ENCODE measurements around the gene PFKL. TPM values are rescaled to one million over a fixed set of nuclear protein-coding genes. Genes with fewer than 3 reads are reported as not detected.

Gene PFKL
- total RNA-seq, 1 donor from 2014 or later: 106 TPM

DNA sequence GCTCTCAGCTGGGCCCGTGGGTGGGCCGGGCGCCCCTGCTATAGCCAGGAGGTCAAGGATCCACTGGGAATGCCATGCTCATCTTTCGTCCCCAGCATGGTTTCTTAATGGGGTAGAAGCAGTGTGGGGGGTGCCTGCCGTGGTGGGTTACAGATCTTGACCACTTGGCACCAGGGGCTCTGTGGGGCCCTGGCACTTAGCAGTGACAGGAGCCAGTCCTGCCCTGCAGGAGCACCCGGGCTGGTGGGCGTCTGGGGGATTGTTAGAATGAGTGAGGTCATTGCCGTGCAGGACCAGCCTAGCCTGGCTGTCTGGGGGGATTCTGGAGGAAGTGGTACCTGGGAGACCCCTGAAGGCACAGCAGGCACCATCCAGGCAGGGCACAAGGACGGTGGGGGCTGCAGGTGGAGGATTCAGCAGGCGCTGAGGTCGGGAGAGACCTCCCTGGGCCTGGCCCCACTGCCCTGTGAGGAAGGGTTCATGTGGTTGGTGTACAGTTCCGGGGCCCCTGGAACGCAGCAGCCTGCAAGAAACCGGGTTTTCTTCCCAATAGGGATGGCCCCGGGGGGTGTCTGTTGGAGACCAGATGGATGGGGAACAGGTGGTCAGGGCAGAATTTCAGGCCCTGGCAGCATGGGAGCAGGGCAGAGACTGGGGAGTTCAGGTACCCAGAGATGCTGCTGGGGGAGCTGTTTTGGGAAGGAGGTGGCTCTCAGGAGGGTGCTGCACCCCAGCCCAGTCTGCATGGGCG is 9.4 kb upstream of the PFKL start:
- peaks cover 15% of the 10 kb centered on the region for H3K4me1 ChIP-seq
- H3K4me3 ChIP-seq: no peak overlapping the region
- H3K27me3 ChIP-seq (ENCODE audit: low read depth): peaks cover 18% of the 10 kb centered on the region
- intact Hi-C loops (cut with DNase I): no loop called here
- H3K27ac ChIP-seq: no peak overlapping the region
- TF ChIP-seq, protein P1, sequence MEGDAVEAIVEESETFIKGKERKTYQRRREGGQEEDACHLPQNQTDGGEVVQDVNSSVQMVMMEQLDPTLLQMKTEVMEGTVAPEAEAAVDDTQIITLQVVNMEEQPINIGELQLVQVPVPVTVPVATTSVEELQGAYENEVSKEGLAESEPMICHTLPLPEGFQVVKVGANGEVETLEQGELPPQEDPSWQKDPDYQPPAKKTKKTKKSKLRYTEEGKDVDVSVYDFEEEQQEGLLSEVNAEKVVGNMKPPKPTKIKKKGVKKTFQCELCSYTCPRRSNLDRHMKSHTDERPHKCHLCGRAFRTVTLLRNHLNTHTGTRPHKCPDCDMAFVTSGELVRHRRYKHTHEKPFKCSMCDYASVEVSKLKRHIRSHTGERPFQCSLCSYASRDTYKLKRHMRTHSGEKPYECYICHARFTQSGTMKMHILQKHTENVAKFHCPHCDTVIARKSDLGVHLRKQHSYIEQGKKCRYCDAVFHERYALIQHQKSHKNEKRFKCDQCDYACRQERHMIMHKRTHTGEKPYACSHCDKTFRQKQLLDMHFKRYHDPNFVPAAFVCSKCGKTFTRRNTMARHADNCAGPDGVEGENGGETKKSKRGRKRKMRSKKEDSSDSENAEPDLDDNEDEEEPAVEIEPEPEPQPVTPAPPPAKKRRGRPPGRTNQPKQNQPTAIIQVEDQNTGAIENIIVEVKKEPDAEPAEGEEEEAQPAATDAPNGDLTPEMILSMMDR (IDR thresholded peaks at IDR 0.05): no peak
- H3K9me3 ChIP-seq: no peaks in the 10 kb centered on the region
- no peaks in the 10 kb centered on the region for H3K36me3 ChIP-seq
- no peak for DNase-seq
- no peak for ATAC-seq

DNA sequence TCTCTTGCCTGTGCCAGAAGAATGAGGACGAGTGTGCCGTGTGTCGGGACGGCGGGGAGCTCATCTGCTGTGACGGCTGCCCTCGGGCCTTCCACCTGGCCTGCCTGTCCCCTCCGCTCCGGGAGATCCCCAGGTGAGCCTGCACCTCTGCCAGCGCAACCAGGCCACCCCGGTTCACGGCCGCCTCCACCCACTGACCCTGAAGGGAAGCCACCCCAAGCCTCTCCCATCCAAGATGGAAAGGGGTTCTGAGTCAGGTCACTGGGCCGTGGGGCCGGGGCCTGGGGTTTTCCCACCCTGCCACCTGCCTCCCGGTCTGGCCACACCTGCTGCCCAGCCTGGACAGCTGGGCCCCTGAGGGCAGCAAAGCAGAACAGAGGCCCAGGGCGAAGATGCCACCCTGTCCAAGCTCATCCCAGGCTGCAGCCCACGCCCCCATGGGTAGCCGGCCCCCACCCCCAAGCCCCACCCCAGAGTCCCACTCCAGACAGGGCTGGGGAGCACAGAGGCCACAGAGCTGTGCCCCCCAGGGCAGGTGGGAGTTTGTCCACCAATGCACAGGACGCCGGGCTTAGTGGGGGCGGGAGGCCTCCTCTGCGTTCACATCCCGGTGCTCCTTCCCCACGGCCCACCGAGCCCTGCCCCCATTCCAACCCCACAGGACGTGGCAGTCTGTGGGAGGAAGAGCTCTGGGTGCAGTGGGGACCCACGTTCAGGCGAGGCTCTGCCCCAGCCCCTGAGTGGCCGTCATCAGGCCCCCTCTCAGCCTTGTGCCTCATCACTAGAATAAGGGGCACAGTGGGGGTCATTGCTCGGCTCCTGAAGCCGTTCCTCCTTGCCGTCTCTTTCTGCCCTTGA is 8.5 kb upstream of the PFKL start:
- no peak overlapping the region for H3K4me3 ChIP-seq
- DNase-seq: no peak
- ATAC-seq: no peak
- TF ChIP-seq, protein P1 (IDR thresholded peaks at IDR 0.05): no peak
- intact Hi-C loops (cut with DNase I): no loop called here
- no peak overlapping the region for H3K27ac ChIP-seq
- peaks cover 10% of the 10 kb centered on the region for H3K4me1 ChIP-seq
- H3K27me3 ChIP-seq (ENCODE audit: low read depth): peaks cover 12% of the 10 kb centered on the region
- no peaks in the 10 kb centered on the region for H3K9me3 ChIP-seq
- H3K36me3 ChIP-seq: no peaks in the 10 kb centered on the region

DNA sequence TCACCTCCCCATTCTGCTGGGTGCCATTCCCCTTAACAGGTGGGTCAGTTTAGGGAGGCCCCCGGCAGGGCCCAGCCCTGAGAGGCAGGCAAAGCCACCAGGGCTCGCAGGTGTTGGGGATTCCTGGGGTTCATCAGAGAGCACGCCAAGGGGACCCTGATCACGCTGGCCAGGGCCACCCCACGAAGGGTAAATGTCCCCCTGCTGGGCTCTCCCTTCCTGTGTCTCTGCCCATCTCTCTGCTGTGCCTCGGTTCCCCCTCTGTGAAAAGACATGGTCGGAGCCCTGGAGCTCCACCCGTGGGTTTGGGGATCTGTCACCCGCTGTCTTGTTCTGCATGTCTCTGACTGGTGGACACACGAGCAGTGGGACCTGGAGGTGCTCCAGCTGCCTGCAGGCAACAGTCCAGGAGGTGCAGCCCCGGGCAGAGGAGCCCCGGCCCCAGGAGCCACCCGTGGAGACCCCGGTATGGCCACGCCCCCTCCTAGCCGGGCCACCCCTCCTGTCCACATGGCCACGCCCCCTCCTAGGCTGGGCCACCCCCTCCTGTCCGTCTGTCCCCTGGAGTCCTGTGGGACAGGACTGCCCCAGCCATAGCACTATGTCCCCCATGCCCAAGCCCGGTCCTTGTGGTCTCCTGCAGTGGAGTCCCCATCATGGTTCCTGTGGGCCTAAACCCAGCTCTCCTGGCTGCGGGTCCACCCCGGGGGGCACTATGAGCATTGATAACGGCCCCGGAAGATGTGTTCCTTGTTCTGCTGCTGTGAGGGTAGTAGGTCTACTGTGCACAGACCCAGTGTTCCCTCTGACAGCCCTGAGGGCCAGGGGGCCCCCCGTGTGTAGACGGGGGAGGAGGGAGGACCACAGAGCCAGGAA is 7.7 kb upstream of the PFKL start:
- H3K4me1 ChIP-seq: peaks cover 10% of the 10 kb centered on the region
- H3K36me3 ChIP-seq: no peaks in the 10 kb centered on the region
- H3K9me3 ChIP-seq: no peaks in the 10 kb centered on the region
- H3K27ac ChIP-seq: no peak overlapping the region
- intact Hi-C loops (cut with DNase I): no loop called here
- no peak overlapping the region for H3K4me3 ChIP-seq
- DNase-seq: no peak
- TF ChIP-seq, protein P1 (IDR thresholded peaks at IDR 0.05): no peak
- peaks cover 3% of the 10 kb centered on the region for H3K27me3 ChIP-seq (ENCODE audit: low read depth)
- ATAC-seq: no peak

DNA sequence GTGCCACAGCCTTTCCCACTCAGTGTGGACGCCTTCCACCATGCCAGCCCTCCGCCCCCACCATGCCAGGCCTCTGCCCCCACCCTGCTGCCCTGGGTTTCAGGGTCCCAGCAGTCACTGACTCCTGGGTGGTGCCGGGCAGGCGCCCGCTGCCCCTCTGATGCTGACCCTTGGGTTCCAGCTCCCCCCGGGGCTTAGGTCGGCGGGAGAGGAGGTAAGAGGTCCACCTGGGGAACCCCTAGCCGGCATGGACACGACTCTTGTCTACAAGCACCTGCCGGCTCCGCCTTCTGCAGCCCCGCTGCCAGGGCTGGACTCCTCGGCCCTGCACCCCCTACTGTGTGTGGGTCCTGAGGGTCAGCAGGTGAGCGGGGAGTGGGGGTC is 7.0 kb upstream of the PFKL start:
- Histone ChIP-seq H3K4me1 (peaks cover 16% of the 10 kb centered on the region), H3K36me3 (no peaks in the 10 kb centered on the region), H3K27ac (no peak overlapping the region), H3K4me3 (no peak overlapping the region), H3K9me3 (no peaks in the 10 kb centered on the region), H3K27me3 (ENCODE audit: low read depth) (no peaks in the 10 kb centered on the region)
- no peak for DNase-seq
- TF ChIP-seq, protein P1 (IDR thresholded peaks at IDR 0.05): no peak
- no peak for ATAC-seq
- intact Hi-C loops (cut with DNase I): no loop called here

DNA sequence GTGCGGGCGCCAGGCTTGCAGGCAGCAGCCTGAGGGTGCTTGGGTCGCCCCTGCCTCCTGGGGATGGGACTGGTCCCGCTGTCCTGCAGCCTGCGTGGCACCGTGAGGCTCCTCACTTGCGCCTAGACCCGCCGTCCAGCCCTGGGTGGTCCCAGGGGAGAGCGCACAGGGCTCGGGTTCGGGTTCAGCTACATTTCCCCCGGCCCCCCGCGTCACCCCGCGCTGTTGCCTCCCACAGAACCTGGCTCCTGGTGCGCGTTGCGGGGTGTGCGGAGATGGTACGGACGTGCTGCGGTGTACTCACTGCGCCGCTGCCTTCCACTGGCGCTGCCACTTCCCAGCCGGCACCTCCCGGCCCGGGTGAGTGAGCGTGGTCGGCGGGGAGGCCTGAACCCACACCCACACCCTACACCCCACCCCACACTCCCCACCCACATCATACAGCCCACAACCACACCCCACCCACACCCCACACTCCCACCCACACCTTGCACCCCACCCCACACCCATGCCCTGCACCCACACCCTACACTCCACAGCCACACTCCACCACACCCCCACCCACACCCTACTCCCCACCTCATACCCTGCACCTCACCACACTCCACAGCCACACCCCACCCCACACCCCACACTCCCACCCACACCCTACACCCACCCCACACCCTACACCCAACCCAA is 6.2 kb upstream of the PFKL start:
- Histone ChIP-seq H3K4me3 (no peak overlapping the region), H3K27me3 (ENCODE audit: low read depth) (no peaks in the 10 kb centered on the region), H3K27ac (no peak overlapping the region), H3K36me3 (no peaks in the 10 kb centered on the region), H3K9me3 (no peaks in the 10 kb centered on the region), H3K4me1 (peaks cover 22% of the 10 kb centered on the region)
- ATAC-seq (no peak), DNase-seq (no peak)
- TF ChIP-seq, protein P1 (IDR thresholded peaks at IDR 0.05): no peak
- intact Hi-C loops (cut with DNase I): no loop called here
